ENCODE data around the gene GRIP1.

GRCh38 chr12:66514581-66514980 lies 164.3 kb downstream of the GRIP1 start:
- TF ChIP-seq POLR2A (IDR thresholded peaks at IDR 0.05) (no peak), EP300 (IDR thresholded peaks at IDR 0.05) (no peak)
- TF ChIP-seq, protein P1, sequence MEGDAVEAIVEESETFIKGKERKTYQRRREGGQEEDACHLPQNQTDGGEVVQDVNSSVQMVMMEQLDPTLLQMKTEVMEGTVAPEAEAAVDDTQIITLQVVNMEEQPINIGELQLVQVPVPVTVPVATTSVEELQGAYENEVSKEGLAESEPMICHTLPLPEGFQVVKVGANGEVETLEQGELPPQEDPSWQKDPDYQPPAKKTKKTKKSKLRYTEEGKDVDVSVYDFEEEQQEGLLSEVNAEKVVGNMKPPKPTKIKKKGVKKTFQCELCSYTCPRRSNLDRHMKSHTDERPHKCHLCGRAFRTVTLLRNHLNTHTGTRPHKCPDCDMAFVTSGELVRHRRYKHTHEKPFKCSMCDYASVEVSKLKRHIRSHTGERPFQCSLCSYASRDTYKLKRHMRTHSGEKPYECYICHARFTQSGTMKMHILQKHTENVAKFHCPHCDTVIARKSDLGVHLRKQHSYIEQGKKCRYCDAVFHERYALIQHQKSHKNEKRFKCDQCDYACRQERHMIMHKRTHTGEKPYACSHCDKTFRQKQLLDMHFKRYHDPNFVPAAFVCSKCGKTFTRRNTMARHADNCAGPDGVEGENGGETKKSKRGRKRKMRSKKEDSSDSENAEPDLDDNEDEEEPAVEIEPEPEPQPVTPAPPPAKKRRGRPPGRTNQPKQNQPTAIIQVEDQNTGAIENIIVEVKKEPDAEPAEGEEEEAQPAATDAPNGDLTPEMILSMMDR (IDR thresholded peaks at IDR 0.05): no peak
